Caco-2 (cell line): ENCODE results near the gene GATA6. TPM values are rescaled to one million over a fixed set of nuclear protein-coding genes. Genes with fewer than 3 reads are reported as not detected.

ENCODE experiments used
- BruUV-seq: library from RNA; stranded (reverse); fragments of 400-500 nt; replicated peaks from 2 replicates; lab custom pipeline; 2021; lab: Mats Ljungman, UMichigan
- CTCF ChIA-PET: fragments of 300-600 bp; sonication (Branson Sonifier 250); formaldehyde crosslinking; loops from one replicate; lab custom pipeline; 2022; ENCODE audit warnings: antibody characterized with exemption; lab: Charles Lee
- POLR2A ChIA-PET: fragments of 300-600 bp; sonication (Branson Sonifier 250); formaldehyde crosslinking; loops from one replicate; lab custom pipeline; 2022; ENCODE audit warnings: antibody characterized with exemption; lab: Charles Lee
- DNase-seq, 2 experiments: peaks; one replicate each; pipeline versions ENCODE4 v3.0.0 to v3.0.0-alpha.2; 2020 to 2022
- H3K27me3 ChIP-seq: replicated peaks from 2 replicates; pipeline ENCODE4 v1.6.0; 2011; ENCODE audit warnings: low read length; ENCODE audit not compliant: control insufficient read depth, insufficient read depth
- H3K36me3 ChIP-seq: 2 replicates; pipeline ENCODE4 v1.5.1; 2011; ENCODE audit warnings: low read length; ENCODE audit not compliant: control insufficient read depth, insufficient read depth
- H3K4me1 ChIP-seq: fragments of 250-450 bp; sonication (Bioruptor Pico); 2 replicates; pipeline ENCODE4 v1.5.1; 2020; ENCODE audit warnings: mild to moderate bottlenecking
- H3K4me3 ChIP-seq: 2 replicates; pipeline ENCODE4 v1.5.1; 2011; ENCODE audit warnings: low read depth, mild to moderate bottlenecking, control low read depth, low read length
- H3K9me3 ChIP-seq: fragments of 250-450 bp; sonication (Bioruptor Pico); 2 replicates; pipeline ENCODE4 v1.5.1; 2020; ENCODE audit warnings: mild to moderate bottlenecking, moderate library complexity
- H3K27ac Mint-ChIP-seq: one replicate; pipeline ENCODE4 v1.8.0; 2022; ENCODE audit warnings: mixed read lengths; ENCODE audit not compliant: unreplicated experiment
- H3K27me3 Mint-ChIP-seq: one replicate; pipeline ENCODE4 v1.8.0; 2022; ENCODE audit warnings: mixed read lengths; ENCODE audit not compliant: insufficient read depth, unreplicated experiment
- H3K36me3 Mint-ChIP-seq: one replicate; pipeline ENCODE4 v1.8.0; 2022; ENCODE audit warnings: mild to moderate bottlenecking, mixed read lengths; ENCODE audit not compliant: insufficient read depth, unreplicated experiment
- H3K4me1 Mint-ChIP-seq: one replicate; pipeline ENCODE4 v1.8.0; 2022; ENCODE audit warnings: low read depth, mixed read lengths; ENCODE audit not compliant: unreplicated experiment
- H3K4me3 Mint-ChIP-seq: one replicate; pipeline ENCODE4 v1.8.0; 2022; ENCODE audit warnings: mild to moderate bottlenecking, moderate library complexity, mixed read lengths; ENCODE audit not compliant: unreplicated experiment
- H3K9me3 Mint-ChIP-seq: one replicate; pipeline ENCODE4 v1.8.0; 2022; ENCODE audit warnings: mixed read lengths; ENCODE audit not compliant: unreplicated experiment
- CTCF ChIP-seq, 2 experiments: fragments of 200-600 bp in 1 of 2; IDR thresholded peaks; 1 replicate in 1 of 2; 2 replicates in 1 of 2; pipeline versions ENCODE4 v1.5.1 to v1.8.0; 2011 to 2022; ENCODE audit warnings: antibody characterized with exemption in 1 of 2, control low read depth in 1 of 2, inconsistent platforms in 1 of 2, low read depth in 1 of 2, low read length in 1 of 2, mild to moderate bottlenecking in 1 of 2, moderate library complexity in 1 of 2; ENCODE audit not compliant: insufficient read depth in 1 of 2, severe bottlenecking in 1 of 2, unreplicated experiment in 1 of 2
- intact Hi-C: fragments of 100-400 bp; cut with micrococcal nuclease; formaldehyde crosslinking; loops from one replicate; pipeline ENCODE4 v1.10.0; 2022; ENCODE audit not compliant: unreplicated experiment
- total RNA-seq: library from RNA; stranded (reverse); gene quantifications from 2 replicates; pipeline ENCODE4 v1.2.3, GENCODE V29; 2022

The GATA6 gene
- total RNA-seq, 1 experiment from 2014 or later, result 124 TPM

- H3K4me3 Mint-ChIP-seq, result peak overlapping the region; percentile 10
- H3K4me1 Mint-ChIP-seq, result peaks cover 28% of the 10 kb centered on the region
- ChIA-PET CTCF (no interaction called here), POLR2A (no interaction called here)
- no peak for DNase-seq
- Histone ChIP-seq H3K4me1 (peaks cover 36% of the 10 kb centered on the region), H3K4me3 (no peak overlapping the region), H3K36me3 (no peaks in the 10 kb centered on the region), H3K9me3 (no peaks in the 10 kb centered on the region), H3K27me3 (no peaks in the 10 kb centered on the region)
- H3K36me3 Mint-ChIP-seq, result peaks cover 85% of the 10 kb centered on the region
- no peak for TF ChIP-seq CTCF (IDR thresholded peaks at IDR 0.05; ENCODE audit: insufficient read depth in 1 of 2, low read depth in 1 of 2, low read length in 1 of 2, severe bottlenecking in 1 of 2, unreplicated experiment in 1 of 2)
- no peaks in the 10 kb centered on the region for H3K27me3 Mint-ChIP-seq
- intact Hi-C loops, result no loop called here
- no TSS peak for BruUV-seq
- no peaks in the 10 kb centered on the region for H3K9me3 Mint-ChIP-seq
- peak overlapping the region; percentile 24 for H3K27ac Mint-ChIP-seq
Observed at GRCh38 chr18:22211657-22212056, 42.3 kb downstream of the GATA6 start.

DNA sequence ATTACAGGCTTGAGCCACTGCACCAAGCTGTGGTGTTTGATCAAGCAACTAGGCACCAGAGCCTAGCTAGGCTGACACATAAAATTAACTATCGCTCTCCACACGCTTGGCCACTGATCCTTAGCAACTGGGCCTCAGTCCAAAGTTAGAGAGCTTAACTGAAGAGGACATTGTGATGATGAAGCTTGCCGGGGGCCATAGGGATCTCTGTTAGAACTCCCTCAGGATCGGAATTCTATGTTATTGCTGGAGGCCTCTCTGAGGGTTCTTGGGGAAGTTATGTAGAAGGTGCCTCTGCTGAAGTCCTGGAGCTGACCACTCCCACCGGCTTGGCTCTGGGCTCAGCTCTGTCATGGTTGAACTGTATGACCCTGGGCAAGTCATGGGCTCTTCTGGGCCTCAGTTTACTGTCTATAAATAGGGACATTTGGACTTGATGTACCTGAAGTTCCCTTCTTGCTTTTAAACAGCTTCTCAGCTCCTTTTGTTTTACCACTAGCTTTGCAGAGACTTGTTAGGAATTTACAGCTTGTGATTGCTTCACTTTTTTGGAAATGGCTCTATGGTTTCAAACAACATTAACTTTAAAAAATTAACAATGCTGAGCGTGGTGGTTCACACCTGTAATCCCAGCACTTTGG, 44.1 kb downstream of the GATA6 start:
- Histone ChIP-seq H3K9me3 (no peaks in the 10 kb centered on the region), H3K4me3 (no peak overlapping the region), H3K27me3 (no peaks in the 10 kb centered on the region), H3K4me1 (peaks cover 36% of the 10 kb centered on the region), H3K36me3 (no peaks in the 10 kb centered on the region)
- no peaks in the 10 kb centered on the region for H3K27me3 Mint-ChIP-seq
- peaks cover 69% of the 10 kb centered on the region for H3K36me3 Mint-ChIP-seq
- peaks cover 30% of the 10 kb centered on the region for H3K4me1 Mint-ChIP-seq
- ChIA-PET POLR2A (no interaction called here), CTCF (interaction anchor here (0.6 to 0.7 kb wide), 2 partner anchors 22 to 165 kb away, joined by 4 to 5 read pairs; no protein-coding TSS in a partner anchor)
- DNase-seq, result no peak
- no TSS peak for BruUV-seq
- peak overlapping the region; percentile 66 for H3K27ac Mint-ChIP-seq
- H3K4me3 Mint-ChIP-seq, result no peak overlapping the region
- H3K9me3 Mint-ChIP-seq, result no peaks in the 10 kb centered on the region
- intact Hi-C loops, result no loop called here
- no peak for TF ChIP-seq CTCF (IDR thresholded peaks at IDR 0.05; ENCODE audit: insufficient read depth in 1 of 2, low read depth in 1 of 2, low read length in 1 of 2, severe bottlenecking in 1 of 2, unreplicated experiment in 1 of 2)

GRCh38 chr18:22214731-22215528, 45.5 kb downstream of the GATA6 start:
- intact Hi-C loops, result no loop called here
- H3K27me3 Mint-ChIP-seq, result no peaks in the 10 kb centered on the region
- Histone ChIP-seq H3K36me3 (no peaks in the 10 kb centered on the region), H3K27me3 (no peaks in the 10 kb centered on the region), H3K4me1 (peaks cover 32% of the 10 kb centered on the region), H3K9me3 (no peaks in the 10 kb centered on the region), H3K4me3 (no peak overlapping the region)
- POLR2A ChIA-PET, result no interaction called here
- H3K9me3 Mint-ChIP-seq, result no peaks in the 10 kb centered on the region
- CTCF ChIA-PET, result no interaction called here
- DNase-seq, result no peak
- peaks cover 28% of the 10 kb centered on the region for H3K4me1 Mint-ChIP-seq
- no peak overlapping the region for H3K27ac Mint-ChIP-seq
- no peak overlapping the region for H3K4me3 Mint-ChIP-seq
- no TSS peak for BruUV-seq
- no peak for TF ChIP-seq CTCF (IDR thresholded peaks at IDR 0.05; ENCODE audit: insufficient read depth in 1 of 2, low read depth in 1 of 2, low read length in 1 of 2, severe bottlenecking in 1 of 2, unreplicated experiment in 1 of 2)
- peaks cover 58% of the 10 kb centered on the region for H3K36me3 Mint-ChIP-seq
